K562 (cell line): ENCODE measurements around the gene LRRC41. TPM values are rescaled to one million over a fixed set of nuclear protein-coding genes. Genes with fewer than 3 reads are reported as not detected.

Experiments used
- DACH1 ChIP-seq: fragments of 450-650 bp; IDR thresholded peaks from 2 replicates; pipeline ENCODE4 v1.6.1; 2018; ENCODE audit not compliant: partially characterized antibody
- DIDO1 ChIP-seq: fragments of 450-650 bp; IDR thresholded peaks from 2 replicates; pipeline ENCODE4 v1.6.1; 2016; ENCODE audit warnings: low read depth, missing biosample characterization, missing genetic modification characterization
- ETV5 ChIP-seq: sonication (generic); formaldehyde crosslinking; IDR thresholded peaks from 2 replicates; pipeline ENCODE4 v1.4.0; 2020; ENCODE audit warnings: low read depth, mild to moderate bottlenecking, missing genetic modification reagents
- FOXK2 ChIP-seq, 2 experiments: fragments of 450-650 bp; IDR thresholded peaks in 1 of 2; conservative IDR thresholded peaks in 1 of 2; 2 replicates each; pipeline ENCODE4 v1.6.1; 2016; ENCODE audit warnings: low read depth in 2 of 2, mild to moderate bottlenecking in 1 of 2
- HMG20B ChIP-seq: fragments of 250-450 bp; sonication (Bioruptor Pico); IDR thresholded peaks from 2 replicates; pipeline ENCODE4 v1.5.0; 2021; ENCODE audit warnings: mild to moderate bottlenecking
- HNRNPK ChIP-seq: fragments of 200-400 bp; formaldehyde crosslinking; IDR thresholded peaks from one replicate; pipeline ENCODE4 v1.6.1; 2018; ENCODE audit warnings: mild to moderate bottlenecking, low read depth, low read length; ENCODE audit not compliant: poor library complexity, severe bottlenecking
- MIER1 ChIP-seq: fragments of 450-650 bp; IDR thresholded peaks from 2 replicates; pipeline ENCODE4 v1.6.1; 2016; ENCODE audit warnings: antibody characterized with exemption, mild to moderate bottlenecking, low read depth
- NCOA4 ChIP-seq: fragments of 450-650 bp; IDR thresholded peaks from 2 replicates; pipeline ENCODE4 v1.6.1; 2018; ENCODE audit warnings: mild to moderate bottlenecking; ENCODE audit not compliant: partially characterized antibody
- ZNF121 ChIP-seq: sonication (generic); formaldehyde crosslinking; conservative IDR thresholded peaks from 2 replicates; pipeline ENCODE4 v1.8.0; 2022; ENCODE audit warnings: missing genetic modification reagents
- ZNF239 ChIP-seq: fragments of 250-450 bp; sonication (Bioruptor Pico); IDR thresholded peaks from 2 replicates; pipeline ENCODE4 v1.4.0; 2020; ENCODE audit warnings: mild to moderate bottlenecking
- ZNF253 ChIP-seq: fragments of 250-450 bp; sonication (Bioruptor Pico); conservative IDR thresholded peaks from 2 replicates; pipeline ENCODE4 v1.6.1; 2021; ENCODE audit warnings: mild to moderate bottlenecking
- ZNF282 ChIP-seq: sonication (generic); formaldehyde crosslinking; IDR thresholded peaks from 2 replicates; pipeline ENCODE4 v1.8.1; 2023; ENCODE audit warnings: missing genetic modification reagents
- ZNF507 ChIP-seq: conservative IDR thresholded peaks from 2 replicates; pipeline ENCODE4 v1.6.1; 2017; ENCODE audit warnings: missing genetic modification characterization, missing compliant biosample characterization
- polyA plus RNA-seq, 8 experiments: library from polyadenylated mRNA; depleted of rRNA in 4 of 8; stranded (reverse) in 5 of 8; unstranded in 3 of 8; fragments of >200 nt; fragmentation: Nextera tagmentation in 2 of 8; fragmentation: Illumina TruSeq in 1 of 8; extraction: Ambion mirVana in 2 of 8; extraction: Trizol in 1 of 8; gene quantifications; 2 replicates each; pipeline versions ENCODE4 v1.2.1 to v1.2.3, GENCODE V29; 2011 to 2014; ENCODE audit warnings: inconsistent platforms in 1 of 8, missing spikeins in 1 of 8
- total RNA-seq, 7 experiments: library from RNA; depleted of rRNA in 6 of 7; stranded (reverse); fragments of >200 nt in 6 of 7; fragmentation: Illumina TruSeq in 2 of 7; extraction: Trizol in 2 of 7; gene quantifications; 2 replicates each; pipeline versions ENCODE4 v1.2.1 to v1.2.3, GENCODE V29; 2011 to 2021; ENCODE audit warnings: low replicate concordance in 1 of 7
- TF ChIP-seq, protein P1 (sequence below), 2 experiments: fragments of 450-650 bp; formaldehyde crosslinking in 1 of 2; IDR thresholded peaks; 2 replicates each; pipeline versions ENCODE4 v1.4.0 to v1.6.1; 2014 to 2020; ENCODE audit warnings: mild to moderate bottlenecking in 2 of 2, borderline replicate concordance in 1 of 2, low read depth in 1 of 2
- TF ChIP-seq, protein P2 (sequence below): fragments of 200-800 bp; sonication (Bioruptor generic); IDR thresholded peaks from 2 replicates; pipeline ENCODE4 v1.6.1; 2017; ENCODE audit warnings: missing genetic modification characterization, missing compliant biosample characterization
- TF ChIP-seq, protein P3 (sequence below): fragments of 250-450 bp; sonication (Bioruptor Pico); IDR thresholded peaks from 2 replicates; pipeline ENCODE4 v1.5.1; 2021; ENCODE audit warnings: mild to moderate bottlenecking

Gene LRRC41
- total and polyA plus RNA-seq, 9 of the 15 experiments (the other 6 are each of a cell fraction or from before 2014, with no cell fraction given) = 10.5 to 64.7 (median 44.2) TPM

DNA sequence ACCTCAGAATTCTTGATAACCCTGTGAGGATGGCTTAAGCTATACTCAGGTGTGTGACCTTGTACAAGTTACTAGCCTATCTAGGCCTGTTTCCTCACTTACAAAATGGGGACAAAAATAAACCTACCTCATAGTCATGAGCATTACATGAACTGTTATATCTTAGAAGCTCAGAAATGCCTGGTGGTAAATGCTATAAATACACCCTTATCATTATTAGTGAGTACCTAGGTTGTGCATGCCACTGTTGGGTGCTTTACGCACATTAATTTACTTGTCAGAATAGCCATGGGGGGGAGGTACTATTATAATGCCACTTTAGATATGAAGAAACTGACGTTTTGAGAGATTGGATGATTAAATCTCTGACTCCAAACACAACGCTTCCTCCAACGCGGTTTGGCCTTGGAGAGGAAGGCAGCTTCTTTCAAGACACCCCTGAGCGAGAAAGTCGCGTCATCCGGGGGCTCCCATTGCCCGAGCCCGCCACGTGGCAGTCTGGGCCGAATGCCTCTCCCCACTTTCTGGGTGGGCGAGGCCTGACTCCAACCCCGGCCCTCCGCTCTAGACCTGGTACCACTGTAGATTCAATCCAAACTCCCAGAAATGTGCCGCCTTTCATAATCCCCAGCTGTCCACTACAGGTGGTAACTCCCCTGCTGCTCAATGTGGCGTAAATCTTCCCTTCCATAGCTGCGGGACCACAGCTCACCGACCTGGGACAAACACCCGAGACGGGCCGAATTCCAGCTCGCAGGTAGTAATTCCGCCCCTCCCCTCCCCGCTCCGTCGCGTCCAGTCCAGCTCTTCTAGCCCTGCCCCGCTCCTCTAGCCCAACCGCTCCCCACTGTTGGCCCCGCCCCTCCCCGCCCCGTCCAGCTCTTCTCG is 56.6 kb downstream of the LRRC41 start (continued):
- TF ChIP-seq, protein P1, sequence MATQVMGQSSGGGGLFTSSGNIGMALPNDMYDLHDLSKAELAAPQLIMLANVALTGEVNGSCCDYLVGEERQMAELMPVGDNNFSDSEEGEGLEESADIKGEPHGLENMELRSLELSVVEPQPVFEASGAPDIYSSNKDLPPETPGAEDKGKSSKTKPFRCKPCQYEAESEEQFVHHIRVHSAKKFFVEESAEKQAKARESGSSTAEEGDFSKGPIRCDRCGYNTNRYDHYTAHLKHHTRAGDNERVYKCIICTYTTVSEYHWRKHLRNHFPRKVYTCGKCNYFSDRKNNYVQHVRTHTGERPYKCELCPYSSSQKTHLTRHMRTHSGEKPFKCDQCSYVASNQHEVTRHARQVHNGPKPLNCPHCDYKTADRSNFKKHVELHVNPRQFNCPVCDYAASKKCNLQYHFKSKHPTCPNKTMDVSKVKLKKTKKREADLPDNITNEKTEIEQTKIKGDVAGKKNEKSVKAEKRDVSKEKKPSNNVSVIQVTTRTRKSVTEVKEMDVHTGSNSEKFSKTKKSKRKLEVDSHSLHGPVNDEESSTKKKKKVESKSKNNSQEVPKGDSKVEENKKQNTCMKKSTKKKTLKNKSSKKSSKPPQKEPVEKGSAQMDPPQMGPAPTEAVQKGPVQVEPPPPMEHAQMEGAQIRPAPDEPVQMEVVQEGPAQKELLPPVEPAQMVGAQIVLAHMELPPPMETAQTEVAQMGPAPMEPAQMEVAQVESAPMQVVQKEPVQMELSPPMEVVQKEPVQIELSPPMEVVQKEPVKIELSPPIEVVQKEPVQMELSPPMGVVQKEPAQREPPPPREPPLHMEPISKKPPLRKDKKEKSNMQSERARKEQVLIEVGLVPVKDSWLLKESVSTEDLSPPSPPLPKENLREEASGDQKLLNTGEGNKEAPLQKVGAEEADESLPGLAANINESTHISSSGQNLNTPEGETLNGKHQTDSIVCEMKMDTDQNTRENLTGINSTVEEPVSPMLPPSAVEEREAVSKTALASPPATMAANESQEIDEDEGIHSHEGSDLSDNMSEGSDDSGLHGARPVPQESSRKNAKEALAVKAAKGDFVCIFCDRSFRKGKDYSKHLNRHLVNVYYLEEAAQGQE (IDR thresholded peaks at IDR 0.05; ENCODE audit: borderline replicate concordance) = no peak
- TF ChIP-seq, protein P1 (CRISPR knock-in tag; IDR thresholded peaks at IDR 0.05; ENCODE audit: low read depth) = peak; percentile 82; the same call in 1 of the 2 replicates
- TF ChIP-seq DACH1 (no peak), HMG20B (CRISPR knock-in tag) (no peak), DIDO1 (0 out of 2 replicates have a peak, but pooled peaks have one; percentile 24), NCOA4 (no peak), ZNF253 (no peak), MIER1 (no peak), ZNF507 (tag) (no peak), ETV5 (CRISPR knock-in tag) (no peak), ZNF239 (CRISPR knock-in tag) (no peak), HNRNPK (no peak), ZNF282 (CRISPR knock-in tag) (no peak), ZNF121 (no peak), FOXK2 (conservative IDR thresholded peaks at IDR 0.05 in 1 of 2, IDR thresholded peaks at IDR 0.05 in 1 of 2; ENCODE audit: low read depth in 2 of 2) (no peak; a peak in 1 of 4 replicates)
- TF ChIP-seq, protein P2, sequence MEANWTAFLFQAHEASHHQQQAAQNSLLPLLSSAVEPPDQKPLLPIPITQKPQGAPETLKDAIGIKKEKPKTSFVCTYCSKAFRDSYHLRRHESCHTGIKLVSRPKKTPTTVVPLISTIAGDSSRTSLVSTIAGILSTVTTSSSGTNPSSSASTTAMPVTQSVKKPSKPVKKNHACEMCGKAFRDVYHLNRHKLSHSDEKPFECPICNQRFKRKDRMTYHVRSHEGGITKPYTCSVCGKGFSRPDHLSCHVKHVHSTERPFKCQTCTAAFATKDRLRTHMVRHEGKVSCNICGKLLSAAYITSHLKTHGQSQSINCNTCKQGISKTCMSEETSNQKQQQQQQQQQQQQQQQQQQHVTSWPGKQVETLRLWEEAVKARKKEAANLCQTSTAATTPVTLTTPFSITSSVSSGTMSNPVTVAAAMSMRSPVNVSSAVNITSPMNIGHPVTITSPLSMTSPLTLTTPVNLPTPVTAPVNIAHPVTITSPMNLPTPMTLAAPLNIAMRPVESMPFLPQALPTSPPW = no peak
- TF ChIP-seq, protein P3, sequence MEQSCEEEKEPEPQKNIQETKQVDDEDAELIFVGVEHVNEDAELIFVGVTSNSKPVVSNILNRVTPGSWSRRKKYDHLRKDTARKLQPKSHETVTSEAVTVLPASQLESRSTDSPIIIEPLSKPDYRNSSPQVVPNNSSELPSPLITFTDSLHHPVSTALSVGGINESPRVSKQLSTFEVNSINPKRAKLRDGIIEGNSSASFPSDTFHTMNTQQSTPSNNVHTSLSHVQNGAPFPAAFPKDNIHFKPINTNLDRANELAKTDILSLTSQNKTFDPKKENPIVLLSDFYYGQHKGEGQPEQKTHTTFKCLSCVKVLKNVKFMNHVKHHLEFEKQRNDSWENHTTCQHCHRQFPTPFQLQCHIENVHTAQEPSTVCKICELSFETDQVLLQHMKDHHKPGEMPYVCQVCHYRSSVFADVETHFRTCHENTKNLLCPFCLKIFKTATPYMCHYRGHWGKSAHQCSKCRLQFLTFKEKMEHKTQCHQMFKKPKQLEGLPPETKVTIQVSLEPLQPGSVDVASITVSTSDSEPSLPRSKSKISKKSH (CRISPR knock-in tag) = no peak
